NK-92 treated with Interleukin-12 subunit alpha and Interleukin-12 subunit beta, amount 100 ng/mL, for 24 hours (cell line): Measurements from ENCODE around the gene HEATR9.

ENCODE experiments used
- DNase-seq: peaks from one replicate; lab custom pipeline; 2025; lab: John Stamatoyannopoulos, UW

Gene HEATR9

DNA sequence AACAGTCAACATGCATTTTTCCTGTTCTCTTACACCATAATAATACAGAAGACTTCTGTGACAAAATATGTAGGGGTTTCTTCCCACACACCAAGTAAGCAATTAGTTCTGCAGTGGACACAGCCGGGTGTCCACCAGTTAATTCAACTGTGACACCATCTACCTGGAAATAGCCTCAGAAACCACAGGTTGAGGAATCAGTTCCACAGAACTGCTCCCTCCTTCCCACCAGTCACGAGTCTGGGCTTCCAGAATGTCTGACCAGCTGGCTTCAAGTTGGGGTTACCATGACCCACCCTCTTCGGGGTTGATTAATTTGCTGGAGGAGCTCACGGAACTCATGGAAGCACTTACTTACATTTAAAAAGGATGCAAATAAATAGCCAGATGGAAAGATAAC, 25.1 kb upstream of the HEATR9 start:
- DNase-seq = no peak

- peak; percentile 71 for DNase-seq
Measured at GRCh38 chr17:35892091-35893035, 23.7 kb upstream of the HEATR9 start.

DNA sequence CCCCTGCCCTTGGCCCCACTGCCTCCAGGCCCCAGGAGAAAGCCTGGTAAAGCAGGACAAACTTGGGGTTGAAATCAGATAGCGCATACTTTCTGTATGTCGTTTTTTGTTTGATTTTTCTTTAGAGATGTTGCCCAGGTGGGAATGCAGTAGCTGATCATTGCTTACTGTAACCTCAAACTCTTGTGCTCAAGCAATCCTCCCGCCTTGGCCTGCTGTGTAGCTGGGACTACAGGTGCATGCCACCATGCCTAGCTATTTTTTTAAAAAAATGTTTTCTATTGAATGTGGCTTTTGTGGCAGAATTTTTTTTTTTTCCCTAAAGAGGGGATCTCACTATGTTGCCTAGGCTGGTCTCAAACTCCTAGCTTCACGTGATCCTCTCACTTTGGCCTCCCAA, 22.6 kb upstream of the HEATR9 start:
- DNase-seq = peak; percentile 50

GRCh38 chr17:35890774-35891155, 22.1 kb upstream of the HEATR9 start:
- peak; percentile 94 for DNase-seq

GRCh38 chr17:35889818-35890773, 21.4 kb upstream of the HEATR9 start:
- DNase-seq = no peak

DNA sequence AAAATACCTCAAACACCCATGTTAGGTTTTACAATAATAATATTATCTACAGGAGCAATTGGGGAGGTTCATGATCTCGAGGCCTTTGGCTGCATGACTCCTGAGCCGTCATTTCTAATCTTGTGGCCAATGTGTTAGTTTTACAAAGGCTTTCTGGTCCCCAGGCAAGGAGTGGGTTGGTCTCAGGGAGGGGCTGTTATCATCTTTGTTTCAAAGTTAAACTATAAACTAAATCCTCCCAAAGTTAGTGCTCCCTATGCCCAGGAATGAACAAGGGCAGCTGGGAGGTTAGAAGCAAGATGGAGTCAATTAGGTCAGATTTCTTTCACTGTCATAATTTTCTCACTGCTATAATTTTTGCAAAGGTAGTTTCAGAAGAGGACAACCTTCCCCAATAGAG, 20.6 kb upstream of the HEATR9 start:
- peak; percentile 31 for DNase-seq

DNA sequence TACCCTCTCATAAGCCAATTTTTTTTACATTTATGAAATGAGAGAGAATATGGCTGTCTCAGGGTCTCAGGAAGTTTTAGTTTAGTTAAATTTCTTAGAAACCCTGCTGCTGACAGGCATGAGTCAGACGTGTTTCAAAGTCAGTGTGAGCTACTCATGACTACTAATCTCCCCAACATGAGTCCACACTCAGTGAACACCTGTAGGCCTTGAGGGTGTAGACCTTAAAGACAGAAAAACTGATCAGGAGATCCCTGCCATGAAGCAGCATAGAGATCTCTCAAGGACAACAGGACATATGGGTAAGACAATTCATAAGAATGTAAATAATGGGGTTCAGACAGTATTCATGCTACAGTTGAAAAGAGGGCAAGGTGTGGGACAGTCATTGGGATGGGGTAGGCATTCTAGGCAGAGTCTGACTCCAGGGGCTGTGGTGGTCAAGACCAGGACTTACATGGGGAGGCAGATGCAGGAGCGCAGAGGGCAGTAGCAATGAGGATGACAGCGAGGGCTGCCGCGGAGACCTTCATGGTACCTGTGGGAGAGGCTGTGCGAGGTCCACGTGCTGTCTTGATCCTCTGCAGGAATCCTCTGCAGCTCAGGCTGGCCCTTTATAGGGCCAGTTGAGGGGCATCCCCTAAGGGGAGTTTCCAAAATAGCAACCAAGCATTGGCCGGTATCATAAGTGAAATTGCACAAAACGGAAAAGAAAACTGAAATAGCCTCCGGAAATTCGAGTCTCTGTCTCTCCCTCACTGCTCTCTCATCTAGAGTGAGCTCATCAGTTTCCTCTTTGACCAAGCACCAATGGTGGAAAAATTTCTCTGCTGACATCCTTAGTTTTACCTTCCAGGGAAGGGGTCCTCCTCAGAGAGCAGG, 11.3 kb upstream of the HEATR9 start, which contains the start of gene CCL5:
Gene CCL5, minus strand, starts transcription at position 588 of the 882 bp plus-strand sequence.
- peak; percentile 76 for DNase-seq

- peak; percentile 13 for DNase-seq
Measured at GRCh38 chr17:35878361-35878760, 9.7 kb upstream of the HEATR9 start.

DNA sequence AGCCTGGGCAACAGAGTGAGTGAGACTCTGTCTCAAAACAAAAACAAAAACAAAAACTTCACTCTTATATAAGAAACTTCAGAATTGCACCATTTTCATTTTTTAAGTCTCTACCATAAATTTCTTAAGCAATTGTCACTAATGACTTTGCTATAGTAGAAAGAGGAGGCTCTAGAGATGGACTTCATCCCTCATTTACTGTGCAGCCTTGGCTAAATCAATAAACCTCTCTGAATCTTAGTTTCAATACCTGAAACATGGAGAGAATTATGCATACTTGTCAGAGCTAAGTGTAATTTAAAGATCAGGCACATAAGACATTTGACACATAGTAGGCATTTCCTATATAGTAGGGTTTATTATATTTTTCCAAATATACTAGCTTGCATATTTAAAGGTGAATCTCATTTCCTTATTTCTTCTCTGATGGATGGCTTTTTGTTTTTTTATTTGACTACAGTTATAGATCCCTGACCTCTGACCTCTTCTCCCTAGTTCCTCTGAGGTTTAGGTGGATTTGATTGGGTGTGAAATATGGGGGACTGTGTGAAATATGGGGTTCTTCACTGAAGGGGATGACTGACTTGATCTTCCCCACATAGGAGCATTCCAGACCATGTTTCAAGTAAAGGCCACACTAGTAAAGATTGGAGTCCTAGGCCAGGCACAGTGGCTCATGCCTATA, 8.8 kb upstream of the HEATR9 start:
- no peak for DNase-seq

GRCh38 chr17:35876534-35876933, 7.8 kb upstream of the HEATR9 start:
- DNase-seq = no peak

- DNase-seq = no peak
Measured at GRCh38 chr17:35875800-35876139, 7.1 kb upstream of the HEATR9 start.

DNA sequence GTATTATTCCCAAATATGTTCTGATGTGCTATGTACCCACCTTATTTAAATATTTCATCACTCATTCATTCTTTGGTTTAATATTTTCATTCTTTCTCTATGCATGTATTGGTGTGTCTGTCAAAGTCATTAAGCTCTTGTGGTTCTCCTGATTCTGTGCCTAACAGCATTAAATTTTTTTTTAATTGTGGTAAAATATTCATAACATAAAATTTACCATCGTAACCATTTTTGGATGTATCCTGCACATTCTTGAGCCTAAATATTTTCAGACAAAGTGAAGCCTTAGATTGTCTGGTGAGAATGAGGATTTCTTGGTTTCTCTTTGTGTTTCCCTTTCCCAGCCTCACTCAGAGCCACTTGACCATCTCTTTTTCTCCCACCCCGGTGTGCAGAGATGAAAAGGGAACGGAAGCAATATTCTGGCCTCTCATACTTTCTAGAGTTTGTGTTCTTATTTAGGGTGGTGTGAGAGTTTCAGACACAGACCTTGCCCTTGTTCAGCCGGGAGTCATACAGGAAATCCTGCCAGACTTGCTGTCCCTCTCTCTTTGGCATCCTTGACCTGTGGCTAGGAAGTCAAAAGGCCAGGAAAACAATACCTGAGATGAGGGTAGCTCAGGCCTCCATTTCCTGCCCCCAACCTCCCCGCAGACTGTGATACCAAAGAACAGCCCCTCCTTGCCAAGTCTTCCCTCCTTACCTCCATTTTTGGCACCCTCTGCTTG, 6.5 kb upstream of the HEATR9 start:
- no peak for DNase-seq

DNA sequence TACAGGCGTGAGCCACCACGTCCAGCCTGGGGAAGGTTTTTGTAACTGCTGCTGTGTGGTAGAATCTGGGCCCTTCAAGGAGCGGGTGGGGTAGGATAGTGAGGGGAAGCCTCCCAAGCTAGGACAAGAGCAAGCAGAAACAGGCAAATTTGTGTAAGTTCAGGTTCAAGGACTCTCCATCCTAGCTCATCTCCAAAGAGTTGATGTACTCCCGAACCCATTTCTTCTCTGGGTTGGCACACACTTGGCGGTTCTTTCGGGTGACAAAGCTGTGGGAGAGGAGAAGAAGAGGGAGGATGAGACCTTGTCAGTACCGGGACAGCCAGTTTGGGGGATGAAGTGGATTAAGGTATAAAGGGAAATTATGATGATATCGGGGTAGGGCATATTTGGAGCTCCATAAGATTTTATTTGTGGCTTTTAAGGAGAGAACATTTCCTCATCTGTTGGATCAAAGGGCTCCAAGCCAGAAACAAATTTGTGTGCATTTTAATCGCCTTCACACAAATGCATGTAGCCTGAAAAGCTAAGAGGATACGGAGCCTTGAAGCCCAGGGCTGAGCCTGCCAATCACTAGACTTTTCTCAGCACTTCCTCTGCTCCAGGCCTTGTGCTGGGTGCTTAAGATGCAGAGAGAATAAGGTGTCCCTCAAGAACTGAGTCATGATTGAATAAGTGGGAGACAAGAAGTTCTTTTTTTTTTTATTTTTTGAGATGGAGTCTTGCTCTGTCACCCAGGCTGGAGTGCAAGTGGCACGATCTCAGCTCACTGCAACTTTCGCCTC, 3.7 kb upstream of the HEATR9 start:
- no peak for DNase-seq

DNA sequence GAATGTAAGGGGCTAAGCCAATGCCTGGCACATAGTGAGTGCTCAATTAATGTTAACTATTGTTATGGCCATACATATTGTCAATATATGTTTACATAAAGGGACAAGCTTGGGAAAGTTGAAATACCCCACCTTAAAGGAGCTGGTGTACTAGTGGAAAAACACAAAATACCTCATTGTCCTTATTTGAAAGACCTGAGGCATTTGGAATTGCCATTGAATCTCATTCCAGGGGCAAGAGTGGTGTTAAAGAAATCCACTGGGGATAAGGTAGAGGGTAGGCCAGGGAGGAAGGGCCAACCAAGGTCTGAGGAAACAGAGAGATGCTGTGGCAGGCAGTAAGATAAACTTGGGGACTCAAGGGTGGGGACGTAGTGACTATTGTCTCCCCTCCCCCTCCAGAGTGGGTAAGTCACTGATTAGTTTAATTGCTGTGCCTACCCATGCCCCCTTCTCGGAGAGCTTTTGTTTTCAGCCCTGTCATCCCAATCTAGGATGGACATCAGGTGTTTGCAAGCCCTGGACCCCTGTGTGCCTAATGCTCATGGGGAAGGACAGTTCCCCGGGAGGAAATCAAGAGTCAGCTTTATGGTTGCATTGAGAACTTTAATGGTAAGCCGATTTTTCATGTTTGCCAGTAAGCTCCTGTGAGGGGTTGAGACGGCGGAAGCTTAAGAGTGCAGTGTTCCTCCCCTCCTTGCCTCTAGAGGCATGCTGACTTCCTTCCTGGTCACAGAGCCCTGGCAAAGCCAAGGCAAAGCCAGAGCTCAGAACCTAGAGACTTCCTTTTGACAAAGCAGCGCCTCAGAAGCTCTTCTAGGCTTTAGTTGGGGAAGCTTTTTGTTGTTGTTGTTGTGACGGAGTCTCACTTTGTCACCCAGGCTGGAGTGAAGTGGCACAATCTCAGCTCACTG, 2.5 kb upstream of the HEATR9 start:
- DNase-seq = no peak

GRCh38 chr17:35867574-35867973, 1.1 kb downstream of the HEATR9 start:
- DNase-seq = no peak

DNA sequence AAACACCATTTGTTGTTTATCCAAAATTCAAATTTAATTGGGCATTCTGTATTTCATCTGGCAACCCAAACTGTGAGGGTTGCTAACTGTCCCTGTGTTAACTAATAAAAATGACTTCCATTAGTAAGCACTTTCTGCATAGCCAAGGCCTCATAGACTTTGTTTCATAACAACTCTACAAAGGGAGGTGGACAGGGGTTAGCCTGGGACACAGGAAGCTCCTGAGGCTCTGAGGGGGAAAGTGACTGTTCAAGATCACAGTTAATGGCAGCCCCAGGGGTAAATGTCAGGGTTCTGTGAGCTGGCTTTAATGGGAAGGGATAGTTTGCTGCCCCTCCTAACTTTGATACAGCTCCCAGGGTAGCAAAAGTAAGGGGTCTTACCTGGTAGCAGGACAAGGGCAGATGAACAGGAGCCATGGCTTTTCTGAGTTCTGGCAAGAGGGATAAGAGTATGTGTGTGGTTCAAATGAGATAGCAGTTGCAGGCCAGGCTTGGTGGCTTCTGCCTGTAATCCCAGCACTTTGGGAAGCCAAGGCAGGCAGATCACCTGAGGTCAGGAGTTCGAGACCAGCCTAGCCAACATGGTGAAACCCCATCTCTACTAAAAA, 2.2 kb downstream of the HEATR9 start:
- no peak for DNase-seq

- DNase-seq = no peak
Measured at GRCh38 chr17:35865412-35866340, 3.0 kb downstream of the HEATR9 start.
